ENCODE data around the gene TERT. TPM values are rescaled to one million over a fixed set of nuclear protein-coding genes. Genes with fewer than 3 reads are reported as not detected.

TERT gene
- total and polyA plus RNA-seq, 2 of the 8 experiments (the other 6 are each of a cell fraction or from before 2014, with no cell fraction given), result 13.1 to 23.1 TPM

DNA sequence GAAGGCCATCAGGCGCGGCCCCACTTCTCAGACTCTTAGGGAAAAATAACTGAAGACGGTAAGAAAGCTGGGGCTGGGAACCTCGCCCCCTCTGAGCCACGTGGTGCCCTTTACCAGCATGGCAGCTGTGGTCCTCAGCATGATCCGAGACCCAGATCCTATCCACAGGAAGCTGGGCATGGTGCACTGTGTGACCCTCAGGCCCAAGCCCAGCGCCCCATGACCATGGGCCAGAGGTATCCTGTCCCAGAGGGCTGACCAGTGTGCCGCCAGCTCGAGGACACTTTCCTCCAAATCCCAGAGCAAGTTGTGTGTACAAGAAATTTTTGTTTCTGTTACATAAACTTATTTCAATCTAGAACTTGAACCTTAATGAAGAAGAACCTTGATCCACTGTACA lies 28.1 kb downstream of the TERT start:
- Histone ChIP-seq H3K79me2 (ENCODE audit: control insufficient read depth in 1 of 2, insufficient read depth in 2 of 2, low read length in 2 of 2) (no peaks in the 10 kb centered on the region), H2BK20ac (ENCODE audit: low read length) (no peak overlapping the region), H3K79me1 (ENCODE audit: low read depth, low read length) (no peaks in the 10 kb centered on the region), H4K91ac (replicated peaks; ENCODE audit: insufficient read length, low read length) (no peak overlapping the region), H3K14ac (ENCODE audit: insufficient read length) (no peak overlapping the region), H4K5ac (ENCODE audit: insufficient read length, low read depth, low read length) (no peak overlapping the region), H3K23ac (ENCODE audit: insufficient read length) (no peak overlapping the region), H3K9me3 (ENCODE audit: insufficient read depth in 2 of 2, low read depth in 1 of 2, low read length in 1 of 2) (peaks cover 19 to 38% of the 10 kb centered on the region in 2 experiments), H3K27me3 (replicated peaks in 1 of 4; ENCODE audit: control insufficient read depth in 3 of 4, extremely low read depth in 1 of 4, insufficient read depth in 3 of 4, low read length in 3 of 4) (no peaks in the 10 kb centered on the region), H2BK12ac (ENCODE audit: low read depth, low read length) (no peak overlapping the region), H3K56ac (replicated peaks; ENCODE audit: insufficient read length, low read depth, low read length) (no peak overlapping the region), H2AFZ (ENCODE audit: low read length) (no peak overlapping the region), H3K4me3 (ENCODE audit: extremely low read depth in 1 of 4, insufficient read depth in 2 of 4, low read depth in 3 of 4, low read length in 4 of 4) (no peak overlapping the region), H2AK5ac (ENCODE audit: low read depth, low read length) (no peak overlapping the region), H3K27ac (ENCODE audit: low read depth, low read length) (no peak overlapping the region), H4K8ac (ENCODE audit: extremely low read depth, insufficient read depth, low read length) (no peak overlapping the region), H3K36me3 (ENCODE audit: control insufficient read depth in 2 of 4, insufficient read depth in 4 of 4, low read length in 3 of 4) (peaks cover 2 to 52% (median 10%) of the 10 kb centered on the region in 4 experiments; a peak in 6 of 8 replicates), H2BK5ac (ENCODE audit: low read depth, low read length) (no peak overlapping the region), H2BK15ac (ENCODE audit: low read length) (no peak overlapping the region), H3K4me2 (ENCODE audit: insufficient read depth in 1 of 2, low read depth in 2 of 2, low read length in 2 of 2) (no peak overlapping the region), H4K20me1 (replicated peaks in 1 of 2; ENCODE audit: control insufficient read depth in 1 of 2, insufficient read depth in 2 of 2, low read length in 2 of 2) (peaks cover 0 to 2% of the 10 kb centered on the region in 2 experiments), H3K4ac (replicated peaks; ENCODE audit: insufficient read length, low read depth, low read length) (no peak overlapping the region), H3K9ac (replicated peaks in 1 of 4; ENCODE audit: extremely low read depth in 1 of 4, low read depth in 3 of 4, low read length in 3 of 4) (no peak overlapping the region), H3K18ac (ENCODE audit: extremely low read depth, low read length) (no peak overlapping the region), H3K23me2 (ENCODE audit: low read depth, low read length) (no peaks in the 10 kb centered on the region), H3K4me1 (replicated peaks in 1 of 4; ENCODE audit: control insufficient read depth in 3 of 4, insufficient read depth in 4 of 4, low read length in 3 of 4) (no peaks in the 10 kb centered on the region), H2BK120ac (replicated peaks; ENCODE audit: low read depth, low read length) (no peak overlapping the region)
- 89% methylated on average over 9 of the region's 9 CpGs; no CpG with 5 or more reads in 1 of the 2 experiments for WGBS, 2 experiments (ENCODE audit: extremely low coverage in 1 of 2, insufficient coverage in 1 of 2, insufficient read length in 1 of 2, insufficient replicate concordance in 2 of 2, low coverage in 1 of 2, low lambda C conversion rate in 2 of 2, missing lambda C conversion rate in 1 of 2)
- FAIRE-seq, result no peak
- ChIA-PET CTCF (ENCODE audit: partially characterized antibody) (no interaction called here), POLR2A (ENCODE audit: partially characterized antibody) (no interaction called here)
- TF ChIP-seq TBP (IDR thresholded peaks at IDR 0.05; ENCODE audit: low read depth, low read length) (no peak), TCF12 (IDR thresholded peaks at IDR 0.05; ENCODE audit: low read depth, low read length) (no peak), RAD21 (IDR thresholded peaks at IDR 0.05 in 1 of 2, conservative IDR thresholded peaks at IDR 0.05 in 1 of 2; ENCODE audit: low read depth in 2 of 2, low read length in 2 of 2) (no peak), POLR2AphosphoS5 (IDR thresholded peaks at IDR 0.05; ENCODE audit: low read depth, low read length) (no peak), SUZ12 (IDR thresholded peaks at IDR 0.05; ENCODE audit: low read length) (no peak), ASH2L (IDR thresholded peaks at IDR 0.05; ENCODE audit: low read length) (no peak), POLR2A (IDR thresholded peaks at IDR 0.05; ENCODE audit: control extremely low read depth in 1 of 2, low read depth in 2 of 2, low read length in 2 of 2) (no peak), JUND (IDR thresholded peaks at IDR 0.05; ENCODE audit: low read length) (no peak), POU5F1 (IDR thresholded peaks at IDR 0.05; ENCODE audit: low read depth, low read length) (no peak), SIX5 (IDR thresholded peaks at IDR 0.05; ENCODE audit: low read depth, low read length) (no peak), RNF2 (IDR thresholded peaks at IDR 0.05; ENCODE audit: borderline replicate concordance, low read depth, low read length, missing control alignments, poor library complexity, severe bottlenecking) (no peak)
- TF ChIP-seq, protein P1, sequence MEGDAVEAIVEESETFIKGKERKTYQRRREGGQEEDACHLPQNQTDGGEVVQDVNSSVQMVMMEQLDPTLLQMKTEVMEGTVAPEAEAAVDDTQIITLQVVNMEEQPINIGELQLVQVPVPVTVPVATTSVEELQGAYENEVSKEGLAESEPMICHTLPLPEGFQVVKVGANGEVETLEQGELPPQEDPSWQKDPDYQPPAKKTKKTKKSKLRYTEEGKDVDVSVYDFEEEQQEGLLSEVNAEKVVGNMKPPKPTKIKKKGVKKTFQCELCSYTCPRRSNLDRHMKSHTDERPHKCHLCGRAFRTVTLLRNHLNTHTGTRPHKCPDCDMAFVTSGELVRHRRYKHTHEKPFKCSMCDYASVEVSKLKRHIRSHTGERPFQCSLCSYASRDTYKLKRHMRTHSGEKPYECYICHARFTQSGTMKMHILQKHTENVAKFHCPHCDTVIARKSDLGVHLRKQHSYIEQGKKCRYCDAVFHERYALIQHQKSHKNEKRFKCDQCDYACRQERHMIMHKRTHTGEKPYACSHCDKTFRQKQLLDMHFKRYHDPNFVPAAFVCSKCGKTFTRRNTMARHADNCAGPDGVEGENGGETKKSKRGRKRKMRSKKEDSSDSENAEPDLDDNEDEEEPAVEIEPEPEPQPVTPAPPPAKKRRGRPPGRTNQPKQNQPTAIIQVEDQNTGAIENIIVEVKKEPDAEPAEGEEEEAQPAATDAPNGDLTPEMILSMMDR (IDR thresholded peaks at IDR 0.05; ENCODE audit: control extremely low read depth in 1 of 3, insufficient read depth in 1 of 3, low read depth in 1 of 3, low read length in 3 of 3), result no peak
- no peak for DNase-seq (ENCODE audit: low read depth in 1 of 2, low spot score in 2 of 2)
